Stimulated activated CD8-positive, alpha-beta memory T cell treated with anti-CD3 and anti-CD28 coated beads, Interleukin-15, amount 100 ng/mL, for 24 hours (primary cell): ENCODE data around the gene LRRC4C.
"Not testable (repeated sequence)": the region's sequence is repeated elsewhere in the genome, so short reads cannot be mapped to it uniquely, and the experiment has no call there.

Source experiments
- DNase-seq: peaks from one replicate; pipeline ENCODE4 v3.0.0-alpha.2; 2020; ENCODE audit warnings: low read depth

LRRC4C gene

GRCh38 chr11:40688369-40688768, 771.1 kb downstream of the LRRC4C start:
- no peak for DNase-seq

- no peak for DNase-seq
Measured at GRCh38 chr11:40686765-40687164, 772.7 kb downstream of the LRRC4C start.

- no peak for DNase-seq
Measured at GRCh38 chr11:40683010-40683409, 776.4 kb downstream of the LRRC4C start.

- no peak for DNase-seq
Measured at GRCh38 chr11:40679276-40679675, 780.2 kb downstream of the LRRC4C start.

GRCh38 chr11:40647295-40647694, 812.2 kb downstream of the LRRC4C start:
- DNase-seq: no peak

GRCh38 chr11:40642284-40642683, 817.2 kb downstream of the LRRC4C start:
- DNase-seq: no peak

GRCh38 chr11:40619654-40620053, 839.8 kb downstream of the LRRC4C start:
- no peak for DNase-seq

- DNase-seq: no peak
Measured at GRCh38 chr11:40606800-40607199, 852.7 kb downstream of the LRRC4C start.

GRCh38 chr11:40602866-40603552, 856.4 kb downstream of the LRRC4C start:
- no peak for DNase-seq

- DNase-seq: no peak
Measured at GRCh38 chr11:40597546-40598113, 861.8 kb downstream of the LRRC4C start.

GRCh38 chr11:40573254-40573891, 886.1 kb downstream of the LRRC4C start:
- DNase-seq: no peak

GRCh38 chr11:40569947-40570531, 889.4 kb downstream of the LRRC4C start:
- no peak for DNase-seq

GRCh38 chr11:40567392-40567791, 892.1 kb downstream of the LRRC4C start:
- no peak for DNase-seq

GRCh38 chr11:40544162-40544561, 915.3 kb downstream of the LRRC4C start:
- no peak for DNase-seq

GRCh38 chr11:40542821-40543220, 916.6 kb downstream of the LRRC4C start:
- no peak for DNase-seq

- DNase-seq: no peak
Measured at GRCh38 chr11:40537734-40538133, 921.7 kb downstream of the LRRC4C start.

GRCh38 chr11:40522080-40522479, 937.4 kb downstream of the LRRC4C start:
- not testable (repeated sequence) for DNase-seq

GRCh38 chr11:40517122-40517521, 942.3 kb downstream of the LRRC4C start:
- DNase-seq: no peak

- DNase-seq: no peak
Measured at GRCh38 chr11:40514124-40514523, 945.3 kb downstream of the LRRC4C start.

GRCh38 chr11:40513281-40513680, 946.2 kb downstream of the LRRC4C start:
- DNase-seq: no peak

GRCh38 chr11:40508303-40508702, 951.1 kb downstream of the LRRC4C start:
- no peak for DNase-seq

GRCh38 chr11:40506226-40506625, 953.2 kb downstream of the LRRC4C start:
- DNase-seq: no peak

GRCh38 chr11:40491341-40491740, 968.1 kb downstream of the LRRC4C start:
- DNase-seq: no peak
